H1 (cell line): ENCODE measurements around the gene TSC22D1. TPM values are rescaled to one million over a fixed set of nuclear protein-coding genes. Genes with fewer than 3 reads are reported as not detected.

Source experiments
- polyA plus RNA-seq, 7 experiments: library from polyadenylated mRNA; depleted of rRNA in 3 of 7; stranded (reverse) in 5 of 7; unstranded in 2 of 7; fragments of >200 nt in 5 of 7; fragments of 200-250 nt in 2 of 7; gene quantifications; 1 replicate in 5 of 7; 2 replicates in 1 of 7; 4 replicates in 1 of 7; pipeline versions ENCODE4 v1.2.1 to v1.2.3, GENCODE V29; 2011 to 2013; ENCODE audit warnings: missing spikeins in 2 of 7, mixed read lengths in 2 of 7
- total RNA-seq: library from RNA; stranded (reverse); fragmentation: NEBNext Ultra II Directional; extraction: Animal tissue kit (Norgen Biotek cat#: 25700); gene quantifications from 2 replicates; pipeline ENCODE4 v1.2.1, GENCODE V29; 2021
- TF ChIP-seq, protein P1 (sequence below): IDR thresholded peaks from 2 replicates; pipeline ENCODE4 v1.6.1; 2011; ENCODE audit warnings: low read depth, mild to moderate bottlenecking, low read length; ENCODE audit not compliant: insufficient read depth

The TSC22D1 gene
- total and polyA plus RNA-seq, 2 of the 8 experiments (the other 6 are each of a cell fraction or from before 2014, with no cell fraction given) = 52.6 to 80.9 TPM

DNA sequence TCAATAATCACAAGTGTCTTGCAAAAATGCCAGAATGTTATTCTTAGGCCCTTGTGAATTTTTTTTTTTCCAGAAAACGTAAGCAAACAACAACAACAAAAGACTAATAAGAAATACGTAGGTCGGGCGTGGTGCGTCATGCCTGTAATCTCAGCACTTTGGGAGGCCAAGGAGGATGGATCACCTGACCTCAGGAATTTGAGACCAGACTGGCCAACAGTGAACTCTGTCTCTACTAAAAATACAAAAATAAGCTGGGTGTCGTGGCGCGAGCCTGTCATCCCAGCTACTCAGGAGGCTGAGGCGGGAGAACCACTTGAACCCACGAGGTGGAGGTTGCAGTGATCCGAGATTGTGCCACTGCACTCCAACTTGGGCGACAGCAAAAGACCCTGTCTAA is 20.9 kb downstream of the TSC22D1 start (continued):
- TF ChIP-seq, protein P1, sequence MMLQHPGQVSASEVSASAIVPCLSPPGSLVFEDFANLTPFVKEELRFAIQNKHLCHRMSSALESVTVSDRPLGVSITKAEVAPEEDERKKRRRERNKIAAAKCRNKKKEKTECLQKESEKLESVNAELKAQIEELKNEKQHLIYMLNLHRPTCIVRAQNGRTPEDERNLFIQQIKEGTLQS = no peak
